HCT116 (cell line): ENCODE data around the gene SLBP. TPM values are rescaled to one million over a fixed set of nuclear protein-coding genes. Genes with fewer than 3 reads are reported as not detected.

Experiments
- ATAC-seq: fragments of 200-7000 bp; cut with Tn5 transposase; 2 replicates; pipeline ENCODE4 v1.9.1; 2020; ENCODE audit warnings: mild to moderate bottlenecking, moderate library complexity
- BruUV-seq: library from RNA; stranded (reverse); fragments of 400-500 nt; replicated peaks from 2 replicates; lab custom pipeline; 2021; lab: Mats Ljungman, UMichigan
- CTCF ChIA-PET: fragments of 300-600 bp; sonication (Branson Sonifier 250); formaldehyde crosslinking; loops from one replicate; lab custom pipeline; 2021; ENCODE audit warnings: antibody characterized with exemption; lab: Charles Lee
- POLR2A ChIA-PET: fragments of 300-600, 350-600 bp; sonication (Branson Sonifier 250); formaldehyde crosslinking; loops from one replicate; lab custom pipeline; 2021; ENCODE audit warnings: antibody characterized with exemption; lab: Charles Lee
- RAD21 ChIA-PET, 2 experiments: fragments of 300-600 bp; sonication (Branson Sonifier 250); formaldehyde crosslinking; loops; one replicate each; lab custom pipeline; 2023; ENCODE audit warnings: low total read pairs in 2 of 2; ENCODE audit not compliant: uncharacterized antibody in 2 of 2, unreplicated experiment in 2 of 2, low non-redundant PET in 1 of 2; lab: Charles Lee
- DNase-seq: peaks from one replicate; pipeline ENCODE4 v3.0.0-alpha.2; 2010; ENCODE audit warnings: low read depth, low spot score
- H2AFZ ChIP-seq: fragments of 200-600 bp; shearing (Covaris generic), sonication (generic); 2 replicates; pipeline ENCODE4 v1.6.1; 2017; ENCODE audit warnings: low read depth, mixed run types, mixed read lengths, antibody characterized with exemption, low read length; ENCODE audit not compliant: poor library complexity, severe bottlenecking
- H3K27ac ChIP-seq: 2 replicates; pipeline ENCODE4 v1.5.1; 2012; ENCODE audit warnings: low read depth, low read length
- H3K27me3 ChIP-seq: fragments of 200-600 bp; sonication (generic); 2 replicates; pipeline ENCODE4 v1.6.1; 2016; ENCODE audit warnings: mixed run types, low read length, mixed read lengths; ENCODE audit not compliant: insufficient read depth
- H3K36me3 ChIP-seq, 2 experiments: fragments of 200-500 bp in 1 of 2; fragments of 200-600 bp in 1 of 2; sonication (Bioruptor generic) in 1 of 2; sonication (generic) in 1 of 2; 2 replicates each; pipeline versions ENCODE4 v1.5.1 to v1.6.1; 2014 to 2016; ENCODE audit warnings: low read length in 2 of 2, inconsistent platforms in 1 of 2, mixed read lengths in 1 of 2, mixed run types in 1 of 2; ENCODE audit not compliant: insufficient read depth in 2 of 2, control insufficient read depth in 1 of 2
- H3K4me1 ChIP-seq, 2 experiments: fragments of 200-600 bp in 1 of 2; sonication (generic) in 1 of 2; 2 replicates each; pipeline versions ENCODE4 v1.5.1 to v1.6.1; 2012 to 2017; ENCODE audit warnings: low read length in 2 of 2, inconsistent platforms in 1 of 2, mild to moderate bottlenecking in 1 of 2, mixed read lengths in 1 of 2, mixed run types in 1 of 2, moderate library complexity in 1 of 2; ENCODE audit not compliant: insufficient read depth in 2 of 2, control insufficient read depth in 1 of 2
- H3K4me2 ChIP-seq: fragments of 200-600 bp; sonication (generic); 2 replicates; pipeline ENCODE4 v1.6.1; 2017; ENCODE audit warnings: mixed run types, low read length, mixed read lengths
- H3K4me3 ChIP-seq, 2 experiments: fragments of 200-600 bp in 1 of 2; sonication (generic) in 1 of 2; replicated peaks in 1 of 2; 2 replicates each; pipeline ENCODE4 v1.5.1; 2011 to 2016; ENCODE audit warnings: low read length in 2 of 2, control low read depth in 1 of 2, low read depth in 1 of 2, mild to moderate bottlenecking in 1 of 2, mixed read lengths in 1 of 2, mixed run types in 1 of 2
- H3K79me2 ChIP-seq: fragments of 200-600 bp; sonication (generic); 2 replicates; pipeline ENCODE4 v1.6.1; 2017; ENCODE audit warnings: mild to moderate bottlenecking, mixed run types, low read length, moderate library complexity, mixed read lengths; ENCODE audit not compliant: insufficient read depth
- H3K9ac ChIP-seq: fragments of 200-600 bp; sonication (generic); 2 replicates; pipeline ENCODE4 v1.6.1; 2016; ENCODE audit warnings: low read length, mixed read lengths
- H3K9me2 ChIP-seq: fragments of 200-600 bp; sonication (generic), shearing (Covaris generic); 2 replicates; pipeline ENCODE4 v1.6.1; 2017; ENCODE audit warnings: mixed run types, mild to moderate bottlenecking, moderate library complexity; ENCODE audit not compliant: insufficient read depth
- H3K9me3 ChIP-seq, 2 experiments: fragments of 200-500 bp in 1 of 2; fragments of 200-600 bp in 1 of 2; sonication (Bioruptor generic) in 1 of 2; sonication (generic) in 1 of 2; 2 replicates each; pipeline ENCODE4 v1.6.1; 2014 to 2017; ENCODE audit warnings: low read length in 2 of 2, mixed read lengths in 2 of 2, inconsistent platforms in 1 of 2, low read depth in 1 of 2, mild to moderate bottlenecking in 1 of 2, mixed run types in 1 of 2, moderate library complexity in 1 of 2; ENCODE audit not compliant: control insufficient read depth in 1 of 2, insufficient read depth in 1 of 2
- H4K20me1 ChIP-seq: fragments of 200-600 bp; sonication (generic), shearing (Covaris generic); 2 replicates; pipeline ENCODE4 v1.6.1; 2017; ENCODE audit warnings: mixed run types, mild to moderate bottlenecking, moderate library complexity; ENCODE audit not compliant: insufficient read depth
- ATF3 ChIP-seq: IDR thresholded peaks from 2 replicates; pipeline ENCODE4 v1.6.1; 2012
- CBX3 ChIP-seq: IDR thresholded peaks from 2 replicates; pipeline ENCODE4 v1.6.1; 2012; ENCODE audit warnings: low read depth
- CEBPB ChIP-seq: IDR thresholded peaks from 2 replicates; pipeline ENCODE4 v1.6.1; 2012; ENCODE audit warnings: low read depth
- EGR1 ChIP-seq: IDR thresholded peaks from 2 replicates; pipeline ENCODE4 v1.6.1; 2012; ENCODE audit warnings: low read depth
- EZH2 ChIP-seq: fragments of 200-600 bp; sonication (generic); IDR thresholded peaks from 2 replicates; pipeline ENCODE4 v1.6.1; 2017; ENCODE audit warnings: antibody characterized with exemption, mixed run types
- EZH2phosphoT487 ChIP-seq: fragments of 200-600 bp; IDR thresholded peaks from 2 replicates; pipeline ENCODE4 v1.6.1; 2018; ENCODE audit warnings: antibody characterized with exemption, borderline replicate concordance
- FOSL1 ChIP-seq: IDR thresholded peaks from 2 replicates; pipeline ENCODE4 v1.6.1; 2012; ENCODE audit warnings: low read depth
- MAX ChIP-seq: IDR thresholded peaks from 2 replicates; pipeline ENCODE4 v1.6.1; 2012
- POLR2AphosphoS5 ChIP-seq: IDR thresholded peaks from 2 replicates; pipeline ENCODE4 v1.6.1; 2011; ENCODE audit warnings: mild to moderate bottlenecking, low read depth, low read length, moderate library complexity
- RAD21 ChIP-seq: IDR thresholded peaks from 2 replicates; pipeline ENCODE4 v1.6.1; 2012; ENCODE audit warnings: low read depth, mild to moderate bottlenecking
- REST ChIP-seq: IDR thresholded peaks from 2 replicates; pipeline ENCODE4 v1.6.1; 2012; ENCODE audit warnings: low read depth
- SIN3A ChIP-seq: IDR thresholded peaks from 2 replicates; pipeline ENCODE4 v1.6.1; 2012; ENCODE audit warnings: low read depth
- SRF ChIP-seq: IDR thresholded peaks from 2 replicates; pipeline ENCODE4 v1.6.1; 2012; ENCODE audit warnings: low read depth
- YY1 ChIP-seq: IDR thresholded peaks from 2 replicates; pipeline ENCODE4 v1.6.1; 2011; ENCODE audit warnings: low read length, low read depth, moderate library complexity, mild to moderate bottlenecking; ENCODE audit not compliant: insufficient replicate concordance; ENCODE audit errors: extremely low read depth
- ZBTB33 ChIP-seq: IDR thresholded peaks from 2 replicates; pipeline ENCODE4 v1.6.1; 2011; ENCODE audit warnings: mild to moderate bottlenecking, low read length, moderate library complexity; ENCODE audit not compliant: insufficient replicate concordance; ENCODE audit errors: extremely low read depth
- ZFX ChIP-seq: fragments of 450-650 bp; IDR thresholded peaks from 2 replicates; pipeline ENCODE4 v1.6.1; 2017
- ZNF274 ChIP-seq: fragments of 200-500 bp; sonication (Bioruptor generic); IDR thresholded peaks from 2 replicates; pipeline ENCODE4 v1.6.1; 2014; ENCODE audit warnings: mild to moderate bottlenecking, low read depth, low read length, inconsistent platforms
- intact Hi-C: fragments of 100-400 bp; cut with micrococcal nuclease; formaldehyde crosslinking; loops from 2 replicates; pipeline ENCODE4 v1.10.0; 2022
- total RNA-seq: library from RNA; stranded (reverse); gene quantifications from one replicate; pipeline ENCODE4 v1.2.1, GENCODE V29; 2021; ENCODE audit not compliant: unreplicated experiment
- TF ChIP-seq, protein P1 (sequence below), 3 experiments: fragments of 200-600 bp in 1 of 3; sonication (generic) in 1 of 3; IDR thresholded peaks in 2 of 3; conservative IDR thresholded peaks in 1 of 3; 2 replicates each; pipeline ENCODE4 v1.5.1; 2012 to 2017; ENCODE audit warnings: low read depth in 2 of 3, low read length in 2 of 3, antibody characterized with exemption in 1 of 3, borderline replicate concordance in 1 of 3, control low read depth in 1 of 3, mild to moderate bottlenecking in 1 of 3, mixed read lengths in 1 of 3, mixed run types in 1 of 3, moderate library complexity in 1 of 3; ENCODE audit not compliant: insufficient read depth in 1 of 3

SLBP gene
- total RNA-seq, 1 experiment from 2014 or later = 101 TPM

- H3K9ac ChIP-seq = no peak overlapping the region
- H3K36me3 ChIP-seq = no peaks in the 10 kb centered on the region
- no peak overlapping the region for H2AFZ ChIP-seq
- H3K4me2 ChIP-seq = no peak overlapping the region
- RAD21 ChIA-PET = interaction anchor here in 1 of 2 experiments (0.7 kb wide), 1 partner anchor 60 kb away, joined by 5 read pairs; no protein-coding TSS in a partner anchor
- no peaks in the 10 kb centered on the region for H3K79me2 ChIP-seq
- no peak overlapping the region for H3K4me3 ChIP-seq
- no peak for DNase-seq
- no peaks in the 10 kb centered on the region for H4K20me1 ChIP-seq
- CTCF ChIA-PET = no interaction called here
- POLR2A ChIA-PET = interaction anchor here (0.7 kb wide), 1 partner anchor 27 kb away, joined by 4 read pairs; no protein-coding TSS in a partner anchor
- no peak overlapping the region for H3K27ac ChIP-seq
- intact Hi-C loops = no loop called here
- no peaks in the 10 kb centered on the region for H3K27me3 ChIP-seq
- no peak for TF ChIP-seq RAD21
- no peak for TF ChIP-seq REST
- TF ChIP-seq ZNF274 = no peak
- no peak for TF ChIP-seq ZBTB33
- TF ChIP-seq SIN3A = no peak
- no peak for TF ChIP-seq ZFX
- TF ChIP-seq, protein P1, sequence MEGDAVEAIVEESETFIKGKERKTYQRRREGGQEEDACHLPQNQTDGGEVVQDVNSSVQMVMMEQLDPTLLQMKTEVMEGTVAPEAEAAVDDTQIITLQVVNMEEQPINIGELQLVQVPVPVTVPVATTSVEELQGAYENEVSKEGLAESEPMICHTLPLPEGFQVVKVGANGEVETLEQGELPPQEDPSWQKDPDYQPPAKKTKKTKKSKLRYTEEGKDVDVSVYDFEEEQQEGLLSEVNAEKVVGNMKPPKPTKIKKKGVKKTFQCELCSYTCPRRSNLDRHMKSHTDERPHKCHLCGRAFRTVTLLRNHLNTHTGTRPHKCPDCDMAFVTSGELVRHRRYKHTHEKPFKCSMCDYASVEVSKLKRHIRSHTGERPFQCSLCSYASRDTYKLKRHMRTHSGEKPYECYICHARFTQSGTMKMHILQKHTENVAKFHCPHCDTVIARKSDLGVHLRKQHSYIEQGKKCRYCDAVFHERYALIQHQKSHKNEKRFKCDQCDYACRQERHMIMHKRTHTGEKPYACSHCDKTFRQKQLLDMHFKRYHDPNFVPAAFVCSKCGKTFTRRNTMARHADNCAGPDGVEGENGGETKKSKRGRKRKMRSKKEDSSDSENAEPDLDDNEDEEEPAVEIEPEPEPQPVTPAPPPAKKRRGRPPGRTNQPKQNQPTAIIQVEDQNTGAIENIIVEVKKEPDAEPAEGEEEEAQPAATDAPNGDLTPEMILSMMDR (IDR thresholded peaks at IDR 0.05 in 2 of 3, conservative IDR thresholded peaks at IDR 0.05 in 1 of 3; ENCODE audit: borderline replicate concordance in 1 of 3, insufficient read depth in 1 of 3, low read depth in 2 of 3, low read length in 2 of 3) = no peak
- no peak for TF ChIP-seq YY1
- no peak for TF ChIP-seq CEBPB
- no peak for TF ChIP-seq EGR1
- TF ChIP-seq SRF = no peak
- TF ChIP-seq EZH2phosphoT487 = no peak
- no peak for TF ChIP-seq CBX3
- TF ChIP-seq POLR2AphosphoS5 = no peak
- TF ChIP-seq EZH2 = no peak
- TF ChIP-seq MAX = no peak
- no peak for TF ChIP-seq FOSL1
- TF ChIP-seq ATF3 = no peak
- BruUV-seq = no TSS peak
- no peaks in the 10 kb centered on the region for H3K9me2 ChIP-seq
- peaks cover 0 to 25% of the 10 kb centered on the region in 2 experiments; a peak in 1 of 4 replicates for H3K4me1 ChIP-seq
- no peak for ATAC-seq
- no peaks in the 10 kb centered on the region for H3K9me3 ChIP-seq
These were observed 38.4 kb upstream of the SLBP start for GRCh38 chr4:1750381-1751154.
